ENCODE data around the gene MILR1.

DNA sequence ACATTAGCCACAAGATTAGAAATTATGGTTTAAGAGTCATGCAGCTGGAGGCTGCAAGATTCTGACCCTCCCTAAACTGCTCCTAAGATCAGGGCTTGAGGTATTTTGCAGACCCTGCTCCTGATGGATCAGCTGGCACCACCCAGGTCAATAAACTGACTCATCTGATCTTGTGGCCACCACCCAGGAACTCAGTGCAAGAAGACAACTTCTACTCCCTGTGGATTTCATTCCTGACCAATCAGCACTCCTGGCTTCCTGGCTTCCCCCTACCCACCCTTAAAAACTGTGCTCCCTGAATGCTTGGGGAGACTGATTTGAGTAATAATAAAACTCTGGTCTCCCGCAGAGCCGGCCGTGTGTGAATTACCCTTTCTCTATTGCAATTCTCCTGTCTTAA, 25.0 kb upstream of the MILR1 start:
- TF ChIP-seq CTCF (IDR thresholded peaks at IDR 0.05) (no peak), ZFX (IDR thresholded peaks at IDR 0.05; ENCODE audit: borderline replicate concordance) (no peak)
